HG02798 (cell line): ENCODE results near the gene MIDN.

Source experiments
- ATAC-seq: cut with Tn5 transposase; IDR thresholded peaks from one replicate; pipeline ENCODE4 v1.9.1; 2021; ENCODE audit warnings: mild to moderate bottlenecking; ENCODE audit not compliant: unreplicated experiment, poor library complexity

The MIDN gene

DNA sequence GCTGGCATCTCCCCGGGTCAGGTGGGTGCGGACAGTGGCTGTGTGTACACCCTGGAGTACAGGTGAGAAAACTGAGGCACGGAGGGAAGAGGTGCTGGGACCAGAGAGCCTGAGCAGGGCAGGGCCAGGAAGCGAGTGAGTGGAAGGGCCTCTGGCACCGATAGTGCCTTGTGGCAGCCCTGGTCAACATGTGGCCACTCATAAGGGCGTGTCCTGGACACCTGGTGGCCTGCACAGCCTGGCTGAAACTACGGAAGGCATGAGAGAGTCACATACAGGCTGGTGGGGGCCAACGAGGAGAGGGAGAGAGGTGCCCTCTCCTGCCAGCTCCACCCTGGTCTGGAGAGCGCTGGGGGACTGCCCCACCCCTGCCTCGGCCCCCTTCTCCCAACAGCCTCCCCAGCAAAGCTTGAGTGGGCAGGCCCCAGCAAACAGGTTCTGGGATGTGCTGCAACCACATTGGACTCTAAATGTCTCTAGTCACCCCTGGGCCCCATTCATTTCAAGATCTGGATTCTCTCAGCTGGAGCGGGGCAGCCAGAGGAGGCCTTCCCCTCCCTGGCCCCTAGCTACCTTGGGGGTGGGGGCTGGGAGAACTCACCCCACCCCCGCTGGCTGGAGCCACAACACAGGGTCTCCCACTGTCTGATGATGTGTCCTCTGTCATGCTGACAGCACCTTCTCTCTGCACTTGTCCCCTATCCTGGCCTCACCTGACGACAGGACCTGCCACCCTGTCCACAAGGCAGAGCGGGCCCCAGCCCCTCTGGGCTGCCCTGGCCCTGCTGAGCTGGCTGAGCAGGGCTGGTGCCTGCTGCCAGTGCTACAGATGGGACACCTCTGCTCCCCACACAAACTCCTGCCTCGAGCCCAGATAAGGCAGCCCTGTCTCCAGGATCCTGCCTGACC lies 16.4 kb upstream of the MIDN start:
- ATAC-seq, result no peak

DNA sequence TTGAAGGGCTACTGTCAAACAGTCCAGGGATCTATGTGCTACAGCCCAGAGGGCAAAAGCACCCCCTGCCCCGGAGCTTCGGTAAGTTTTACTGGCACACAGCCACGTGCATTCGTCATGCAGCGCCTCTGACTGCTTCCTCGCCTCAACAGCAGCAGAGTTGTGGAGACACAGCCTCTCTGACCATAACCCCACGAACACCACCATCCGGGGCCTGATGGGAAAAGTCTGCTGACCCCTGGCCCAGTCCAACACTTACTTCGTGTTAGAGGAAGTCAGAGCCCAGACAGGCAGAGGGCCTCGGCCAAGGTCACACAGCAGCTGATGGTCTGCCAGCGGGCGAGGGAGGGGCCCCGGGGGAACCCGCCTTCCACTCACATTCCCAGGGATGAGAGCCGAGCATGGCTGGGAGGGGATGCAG lies 15.7 kb upstream of the MIDN start:
- ATAC-seq, result no peak

DNA sequence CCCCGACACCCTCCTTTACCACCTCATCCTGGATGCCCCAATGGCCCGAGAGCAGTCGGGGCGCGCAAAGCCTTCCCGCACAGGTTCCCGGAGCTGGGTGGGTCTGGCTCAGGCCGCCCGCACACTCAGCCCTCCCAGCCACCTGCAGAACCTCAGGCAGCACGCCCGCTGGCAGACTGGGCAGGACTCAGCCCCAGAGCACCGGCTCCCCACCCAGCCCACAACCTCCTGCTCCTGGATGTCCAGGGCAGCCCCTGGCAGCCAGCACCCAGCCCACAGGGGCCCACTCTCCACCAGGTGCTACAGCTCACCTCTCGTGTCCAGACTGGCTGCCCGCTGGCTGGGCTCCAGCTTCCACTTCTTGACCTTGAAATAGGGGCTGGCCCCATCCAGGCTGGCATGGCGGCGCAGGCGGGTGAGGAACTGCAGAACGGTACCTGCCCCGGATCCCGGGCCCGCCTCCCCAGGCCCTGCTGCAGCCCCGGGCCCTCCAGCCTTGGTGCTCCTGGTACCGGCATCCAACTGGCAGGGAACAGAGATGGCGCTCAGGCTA lies 15.2 kb upstream of the MIDN start:
- no peak for ATAC-seq

DNA sequence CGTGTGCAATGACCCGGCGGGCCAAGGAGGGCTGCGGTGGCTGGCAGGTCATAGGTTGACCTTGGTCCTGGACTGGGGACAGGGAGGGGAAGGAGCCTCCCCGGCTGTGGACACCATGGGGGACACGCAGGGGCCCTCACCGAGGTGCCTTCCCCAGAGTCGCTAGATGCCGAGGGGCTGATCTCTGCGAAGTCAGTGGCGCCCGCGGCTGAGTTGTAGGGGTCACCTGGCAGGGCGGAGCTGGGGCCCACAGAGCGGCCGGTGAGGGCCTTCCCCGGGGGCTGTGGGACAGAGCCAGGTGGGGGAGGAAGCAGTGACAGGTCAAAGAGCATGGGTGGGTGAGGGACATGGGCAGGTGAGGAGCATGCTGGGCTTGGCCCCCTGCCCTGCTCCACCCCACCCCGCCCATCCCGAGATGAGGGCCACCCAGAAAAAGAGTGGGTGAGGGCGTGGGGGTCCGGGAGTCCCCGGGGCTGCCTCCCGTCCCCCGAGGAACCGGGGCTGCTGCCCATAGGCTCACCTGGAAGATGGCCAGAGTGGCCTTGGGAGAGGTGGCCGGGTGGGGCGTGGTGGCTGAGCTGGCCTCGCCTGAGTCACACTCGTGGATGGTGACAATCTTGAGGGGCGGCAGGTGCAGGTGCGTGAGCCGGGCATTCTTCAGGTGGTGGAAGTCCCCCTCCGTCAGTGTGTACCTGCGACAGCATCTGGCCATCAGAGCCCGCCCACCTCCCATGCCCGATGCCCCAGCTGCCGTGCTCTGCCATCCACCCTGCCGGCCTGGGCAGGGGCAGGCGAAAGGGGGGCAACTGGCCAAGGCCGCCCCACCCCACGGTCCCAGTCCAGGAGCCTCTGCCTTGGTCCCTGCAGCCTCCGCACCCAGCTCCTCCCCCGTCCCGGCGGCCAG lies 14.1 kb upstream of the MIDN start:
- no peak for ATAC-seq

DNA sequence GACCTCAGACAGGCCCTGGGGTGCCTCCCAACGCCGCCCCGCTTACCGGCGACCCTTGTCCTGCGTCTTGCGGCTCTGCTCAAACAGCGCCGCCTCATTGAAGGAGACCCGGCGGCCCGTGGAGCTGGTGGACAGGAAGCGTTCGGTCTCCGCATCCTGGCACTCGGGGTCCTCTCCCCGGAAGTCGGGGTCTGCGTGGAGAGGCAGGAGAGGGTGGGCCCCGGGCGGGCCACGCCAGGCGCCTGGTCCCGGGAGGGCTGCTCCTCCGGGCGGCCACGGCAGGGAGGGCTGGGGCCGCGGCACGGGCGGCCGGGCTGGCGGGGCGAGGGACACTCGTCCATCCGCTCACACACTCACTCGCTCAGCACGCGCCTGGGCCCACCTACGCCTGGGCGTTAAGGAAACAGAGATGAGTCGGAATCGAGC lies 13.4 kb upstream of the MIDN start:
- no peak for ATAC-seq

GRCh38 chr19:1235625-1236538 lies 12.5 kb upstream of the MIDN start:
- ATAC-seq, result no peak

- ATAC-seq, result no peak
Observed at GRCh38 chr19:1236576-1236975, 11.8 kb upstream of the MIDN start.

GRCh38 chr19:1237027-1237659 lies 11.2 kb upstream of the MIDN start:
- no peak for ATAC-seq

DNA sequence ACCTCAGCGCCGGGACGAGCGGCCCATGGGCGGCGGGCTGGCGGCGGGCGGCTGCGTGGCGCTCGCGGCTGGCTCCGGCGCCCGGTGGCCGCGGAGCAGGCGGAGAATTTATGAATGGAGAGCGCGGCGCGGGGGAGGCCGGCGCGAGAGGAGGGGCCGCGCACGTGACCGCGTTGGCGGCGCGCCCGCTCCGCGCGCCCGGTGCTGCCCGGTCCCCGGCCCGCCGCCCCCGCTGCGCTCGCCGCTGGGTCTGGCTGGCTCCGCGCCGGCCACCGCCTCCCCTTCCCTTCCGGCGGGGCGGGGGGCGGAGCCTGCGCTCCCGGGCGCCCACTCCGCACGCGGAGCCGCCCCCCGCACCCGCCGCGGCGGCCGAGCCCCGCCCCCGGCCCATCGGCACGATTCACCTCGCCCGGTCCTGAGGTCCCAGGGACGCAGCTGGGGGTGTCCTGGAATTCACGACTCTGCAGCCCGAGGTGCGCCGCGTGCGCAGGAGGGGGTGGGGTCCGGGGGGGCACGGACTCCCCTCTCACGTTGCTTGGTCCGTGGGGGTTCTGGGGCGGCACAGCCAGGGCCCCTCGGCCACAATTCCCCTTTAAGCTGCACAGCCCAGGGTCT lies 10.5 kb upstream of the MIDN start, which contains the start of gene CBARP:
TSS of gene CBARP (minus strand) at position 252 of the 615 bp plus-strand sequence. CDS start 1,905 bp downstream, outside the sequence.
- ATAC-seq, result no peak

GRCh38 chr19:1238369-1239303 lies 9.7 kb upstream of the MIDN start:
- ATAC-seq, result no peak

- ATAC-seq, result no peak
Observed at GRCh38 chr19:1239420-1239795, 9.0 kb upstream of the MIDN start.

GRCh38 chr19:1239796-1240737 lies 8.3 kb upstream of the MIDN start:
- ATAC-seq, result peak; percentile 55

- no peak for ATAC-seq
Observed at GRCh38 chr19:1240925-1241324, 7.5 kb upstream of the MIDN start.

DNA sequence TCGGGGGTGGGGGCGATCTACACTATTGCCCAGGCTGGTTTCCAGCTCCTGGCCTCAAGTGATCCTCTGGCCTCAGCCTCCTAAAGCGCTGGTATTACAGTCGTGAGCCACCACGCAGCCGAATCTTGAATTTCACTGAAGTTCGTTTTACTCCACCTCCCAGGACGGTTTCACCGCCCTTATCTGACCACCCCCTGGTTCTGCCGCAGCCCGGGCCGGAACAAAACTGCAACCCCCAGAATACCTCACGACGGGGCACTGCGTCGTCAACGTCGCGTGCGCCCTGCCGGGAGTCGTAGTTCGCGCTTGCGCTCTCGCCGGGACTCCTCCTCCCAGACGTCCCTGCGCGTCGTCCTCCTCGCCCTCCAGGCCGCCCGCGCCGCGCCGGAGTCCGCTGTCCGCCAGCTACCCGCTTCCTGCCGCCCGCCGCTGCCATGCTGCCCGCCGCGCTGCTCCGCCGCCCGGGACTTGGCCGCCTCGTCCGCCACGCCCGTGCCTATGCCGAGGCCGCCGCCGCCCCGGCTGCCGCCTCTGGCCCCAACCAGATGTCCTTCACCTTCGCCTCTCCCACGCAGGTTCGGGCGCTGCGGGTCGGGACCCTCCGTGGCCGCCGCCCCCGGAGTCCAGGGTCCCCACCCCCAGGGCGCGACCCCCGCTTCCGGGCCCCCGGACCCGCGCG lies 6.8 kb upstream of the MIDN start, which contains the start of gene ATP5F1D:
TSS of gene ATP5F1D (plus strand) at position 335 of the 679 bp plus-strand sequence. CDS start at position 435, 100 bp downstream.
- ATAC-seq, result peak; percentile 63

- no peak for ATAC-seq
Observed at GRCh38 chr19:1243768-1244692, 4.4 kb upstream of the MIDN start.
